Aorta (tissue), 5 donors: Measurements from ENCODE around the gene GPR142. TPM values are rescaled to one million over a fixed set of nuclear protein-coding genes. Genes with fewer than 3 reads are reported as not detected.

ENCODE experiments used
- ATAC-seq: fragments of 200-7000 bp; cut with Tn5 transposase; one replicate; pipeline ENCODE4 v1.9.1; 2022; ENCODE audit warnings: moderate library complexity; ENCODE audit not compliant: low FRiP score
- DNase-seq, 2 donors: peaks; one replicate each; pipeline ENCODE4 v3.0.0-alpha.2; 2020
- H3K27ac ChIP-seq, 2 donors: one replicate each; pipeline ENCODE4 v1.5.1; 2013; ENCODE audit warnings: low read length in 2 of 2, mild to moderate bottlenecking in 2 of 2, moderate library complexity in 2 of 2, control low read depth in 1 of 2, inconsistent platforms in 1 of 2, low read depth in 1 of 2
- H3K27me3 ChIP-seq, 2 donors: one replicate each; pipeline ENCODE4 v1.6.1; 2013; ENCODE audit warnings: control low read depth in 1 of 2, low read length in 1 of 2, mild to moderate bottlenecking in 1 of 2, moderate library complexity in 1 of 2; ENCODE audit not compliant: insufficient read depth in 2 of 2, control insufficient read depth in 1 of 2
- H3K36me3 ChIP-seq, 2 donors: one replicate each; pipeline ENCODE4 v1.6.1; 2013; ENCODE audit warnings: control low read depth in 1 of 2, low read length in 1 of 2, mild to moderate bottlenecking in 1 of 2; ENCODE audit not compliant: insufficient read depth in 2 of 2, control insufficient read depth in 1 of 2
- H3K4me1 ChIP-seq, 2 donors: one replicate each; pipeline ENCODE4 v1.6.1; 2013; ENCODE audit warnings: low read length in 2 of 2, control low read depth in 1 of 2, mild to moderate bottlenecking in 1 of 2, moderate library complexity in 1 of 2; ENCODE audit not compliant: insufficient read depth in 2 of 2, control insufficient read depth in 1 of 2
- H3K4me3 ChIP-seq, 2 donors: one replicate each; pipeline ENCODE4 v1.5.1; 2013; ENCODE audit warnings: low read length in 2 of 2, control low read depth in 1 of 2, mild to moderate bottlenecking in 1 of 2
- H3K9me3 ChIP-seq: one replicate; pipeline ENCODE4 v1.6.1; 2013; ENCODE audit warnings: mild to moderate bottlenecking, low read length; ENCODE audit not compliant: control insufficient read depth
- WGBS, 2 donors: extraction: QIAGEN DNeasy Blood & Tissue Kit; methylation state at CpG; one replicate each; pipeline ENCODE4 v1.1.7; 2013; 5-methylcytosine and 5-hydroxymethylcytosine counted together
- intact Hi-C, 2 donors: fragments of 100-400 bp; cut with DNase I; formaldehyde crosslinking; loops; one replicate each; pipeline versions ENCODE4 v1.14.2 to v1.15.0; 2022
- polyA plus RNA-seq, 2 donors: library from polyadenylated mRNA; stranded (reverse); fragments of 200-250 nt; gene quantifications; one replicate each; pipeline ENCODE4 v1.2.3, GENCODE V29; 2013
- total RNA-seq, 2 donors: library from RNA; stranded (reverse); fragmentation: NEBNext Ultra II Directional; extraction: Animal tissue kit (Norgen Biotek cat#: 25700); gene quantifications; one replicate each; pipeline ENCODE4 v1.2.1, GENCODE V29; 2021
- donor health status: healthy with polysubstance abuse.
- donor health status: Bipolar disorder and iron deficiency.
- donor health status: DM: no; HTN: no; CAD: no.
- donor health status: DM: no; HTN: no; CAD: no.
- donor health status: DM: yes; HTN: yes; CAD: no.

Gene GPR142
- total and polyA plus RNA-seq, 4 donors, result 2.1 TPM; not detected in 3

DNA sequence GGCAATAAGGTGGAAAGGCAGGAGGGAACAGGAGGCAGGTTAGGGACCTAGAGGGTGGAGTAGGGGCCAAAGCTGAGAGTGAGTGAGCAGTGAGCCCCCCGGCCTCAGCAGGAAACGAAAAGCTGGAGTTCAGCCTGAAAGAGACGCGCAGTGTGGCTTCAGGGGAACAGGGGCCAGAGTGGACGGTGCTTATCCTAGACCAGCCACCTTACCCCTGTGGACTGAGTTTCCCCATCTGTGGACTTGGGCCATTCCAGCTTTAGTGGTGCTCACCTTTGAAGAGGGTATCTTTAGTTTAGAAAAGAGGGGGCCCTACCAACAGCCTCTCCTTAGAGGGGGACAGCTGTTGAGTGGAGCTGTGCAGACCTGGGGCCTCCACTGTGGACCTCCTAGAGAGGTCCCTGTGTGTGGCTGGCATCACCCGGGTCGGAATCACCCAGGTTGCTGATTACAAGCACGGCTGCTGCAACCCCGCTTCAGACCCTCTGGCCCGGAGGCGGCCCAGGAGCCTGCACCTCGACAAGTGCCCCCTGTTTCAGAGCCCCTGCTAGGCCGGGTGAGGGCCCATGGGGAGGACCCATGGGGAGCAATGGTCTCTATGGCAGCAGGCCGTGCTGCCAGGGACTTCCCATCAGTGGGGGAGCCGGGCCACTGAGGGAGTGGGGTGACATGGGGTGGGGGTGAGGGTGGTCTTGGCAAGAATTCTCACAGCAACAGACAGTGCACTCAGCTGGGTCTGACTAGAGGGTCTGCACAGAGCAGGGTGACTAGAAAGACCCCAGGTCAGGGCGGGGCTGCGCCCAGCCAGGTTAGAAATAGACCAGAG lies 2.6 kb downstream of the GPR142 start:
- no peak overlapping the region for H3K27ac ChIP-seq
- no peaks in the 10 kb centered on the region for H3K9me3 ChIP-seq
- DNase-seq (no peak), ATAC-seq (no peak)
- H3K27me3 ChIP-seq, result no peaks in the 10 kb centered on the region
- H3K36me3 ChIP-seq, result no peaks in the 10 kb centered on the region
- no peak overlapping the region for H3K4me3 ChIP-seq
- intact Hi-C loops, result loop anchor here (2.0 to 10.0 kb wide), 4 partner anchors 122 to 165 kb away; partner anchors contain the start of genes RPL38 (in 1 of the 2) and TTYH2 (in 1 of the 2)
- whole genome bisulfite sequencing, 2 donors, result 89 to 93% methylated on average over 15 to 17 of the region's 17 CpGs
- no peaks in the 10 kb centered on the region for H3K4me1 ChIP-seq

GRCh38 chr17:74371653-74372147 lies 4.4 kb downstream of the GPR142 start:
- ATAC-seq (no peak), DNase-seq (no peak)
- Histone ChIP-seq H3K27me3 (no peaks in the 10 kb centered on the region), H3K36me3 (no peaks in the 10 kb centered on the region), H3K9me3 (no peaks in the 10 kb centered on the region), H3K4me1 (no peaks in the 10 kb centered on the region), H3K27ac (no peak overlapping the region), H3K4me3 (no peak overlapping the region)
- WGBS, 2 donors, result 93 to 94% methylated on average over 26 of the region's 26 CpGs
- intact Hi-C loops, result no loop called here

- H3K4me1 ChIP-seq, result no peaks in the 10 kb centered on the region
- no peaks in the 10 kb centered on the region for H3K36me3 ChIP-seq
- H3K27ac ChIP-seq, result no peak overlapping the region
- 90 to 91% methylated on average over 9 of the region's 9 CpGs for WGBS, 2 donors
- H3K9me3 ChIP-seq, result no peaks in the 10 kb centered on the region
- DNase-seq (no peak), ATAC-seq (no peak)
- H3K27me3 ChIP-seq, result no peaks in the 10 kb centered on the region
- no peak overlapping the region for H3K4me3 ChIP-seq
- intact Hi-C loops, result no loop called here
These were observed 5.1 kb downstream of the GPR142 start for GRCh38 chr17:74372426-74372825.

DNA sequence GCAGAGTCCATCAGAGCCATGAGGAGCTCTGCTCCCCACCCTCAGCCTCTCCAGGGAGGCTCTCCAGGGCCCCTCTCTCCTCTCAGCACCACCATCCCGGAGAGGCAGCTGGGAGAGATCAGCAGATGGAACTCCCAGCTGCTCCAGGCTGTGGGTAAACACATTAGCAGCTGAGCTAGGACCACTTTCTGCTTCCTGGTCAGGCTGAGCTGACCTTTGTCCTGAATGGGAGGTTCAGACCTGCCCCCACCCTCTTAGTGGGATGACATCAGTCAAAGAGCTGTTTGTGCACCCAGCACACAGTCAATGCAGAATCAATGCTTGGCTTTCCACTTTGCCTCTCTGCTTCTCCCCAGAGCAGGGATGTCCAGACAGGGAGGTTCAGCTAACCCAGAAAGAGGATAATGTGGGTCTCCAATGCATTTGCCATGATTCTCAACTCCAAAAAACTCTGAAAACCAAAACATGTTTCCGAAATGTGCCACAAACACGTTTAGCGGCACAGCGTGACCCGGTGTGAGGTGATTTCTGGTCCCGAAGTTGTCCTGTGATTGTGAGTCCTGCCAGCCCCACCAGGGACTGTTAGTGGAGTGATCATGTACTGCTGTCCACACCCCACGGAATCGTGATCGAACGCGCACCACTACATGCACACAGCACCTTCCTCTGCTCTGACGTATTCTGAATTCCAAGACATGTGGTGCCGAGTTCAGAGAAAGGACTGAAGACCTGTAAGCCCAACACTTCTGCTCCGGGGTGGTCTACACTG lies 6.7 kb downstream of the GPR142 start:
- DNase-seq (no peak), ATAC-seq (no peak)
- Histone ChIP-seq H3K27ac (no peak overlapping the region), H3K27me3 (no peaks in the 10 kb centered on the region), H3K9me3 (no peaks in the 10 kb centered on the region), H3K4me1 (no peaks in the 10 kb centered on the region), H3K36me3 (no peaks in the 10 kb centered on the region), H3K4me3 (no peak overlapping the region)
- intact Hi-C loops, result no loop called here
- 77 to 87% methylated on average over 15 of the region's 15 CpGs for WGBS, 2 donors

GRCh38 chr17:74374858-74375257 lies 7.6 kb downstream of the GPR142 start:
- DNase-seq, result no peak
- Histone ChIP-seq H3K4me3 (no peak overlapping the region), H3K9me3 (no peaks in the 10 kb centered on the region), H3K27ac (no peak overlapping the region), H3K36me3 (no peaks in the 10 kb centered on the region), H3K27me3 (no peaks in the 10 kb centered on the region), H3K4me1 (no peaks in the 10 kb centered on the region)
- ATAC-seq, result no peak
- WGBS, 2 donors, result 90 to 92% methylated on average over 3 of the region's 3 CpGs
- intact Hi-C loops, result no loop called here

DNA sequence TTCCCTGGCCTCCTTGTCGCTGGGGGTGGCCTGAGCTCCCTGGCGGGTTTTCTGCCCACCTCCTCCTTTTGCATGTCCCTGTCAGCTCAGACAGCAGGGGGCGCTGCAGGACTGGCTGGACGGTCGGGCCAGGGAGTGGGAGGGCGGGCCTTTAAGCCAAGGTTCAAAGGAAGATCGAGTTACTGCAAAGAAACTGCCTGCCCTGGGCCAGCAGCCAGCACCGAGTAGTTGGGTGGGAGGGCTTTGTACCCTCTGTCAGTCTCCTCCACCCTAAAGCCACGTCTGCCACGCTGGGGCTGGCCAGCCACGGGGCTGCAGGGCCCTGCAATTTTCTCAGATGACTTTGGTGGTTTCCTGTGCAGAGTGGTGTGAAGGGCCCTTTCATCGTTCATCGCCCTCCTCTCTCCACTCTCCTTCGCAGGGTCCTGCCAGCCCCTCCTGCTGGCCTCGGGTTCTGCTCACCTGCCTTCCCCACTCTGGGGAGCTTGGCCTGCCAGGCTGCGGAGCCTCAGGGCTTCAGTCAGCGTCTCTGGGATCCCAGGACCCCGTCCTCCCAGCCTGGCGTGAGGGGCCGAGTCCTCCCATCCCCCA lies 12.3 kb downstream of the GPR142 start:
- no peak overlapping the region for H3K4me3 ChIP-seq
- peak; percentile 95 to 99 for DNase-seq
- WGBS, 2 donors, result 2 to 3% methylated on average over 20 of the region's 20 CpGs

GRCh38 chr17:74380086-74380958 lies 13.0 kb downstream of the GPR142 start:
- no peaks in the 10 kb centered on the region for H3K36me3 ChIP-seq
- H3K27ac ChIP-seq, result peak overlapping the region in 1 of 2 donors; percentile 27
- H3K4me3 ChIP-seq, result no peak overlapping the region
- peak; percentile 75 for ATAC-seq
- no peaks in the 10 kb centered on the region for H3K4me1 ChIP-seq
- no peaks in the 10 kb centered on the region for H3K9me3 ChIP-seq
- no peak for DNase-seq
- 8 to 10% methylated on average over 17 of the region's 17 CpGs for WGBS, 2 donors
- intact Hi-C loops, result loop anchor here (5.0 kb wide), 1 partner anchor 47 kb away; no protein-coding TSS in a partner anchor
- H3K27me3 ChIP-seq, result no peaks in the 10 kb centered on the region

More for the DNA sequence above, 12.3 kb downstream of the GPR142 start:
- Histone ChIP-seq H3K27me3 (no peaks in the 10 kb centered on the region), H3K27ac (peak overlapping the region in 1 of 2 donors; percentile 12), H3K9me3 (no peaks in the 10 kb centered on the region), H3K4me1 (no peaks in the 10 kb centered on the region), H3K36me3 (no peaks in the 10 kb centered on the region)
- peak; percentile 94 for ATAC-seq
- intact Hi-C loops, result loop anchor here (1.0 to 5.0 kb wide), 2 partner anchors 48 to 78 kb away; no protein-coding TSS in a partner anchor
